Adipocyte (in vitro differentiated cells): ENCODE results near the gene LIN7B.
A peak's percentile ranks its signal among the peaks of the same experiment; 100 is the strongest.
"Not testable (repeated sequence)": the region's sequence is repeated elsewhere in the genome, so short reads cannot be mapped to it uniquely, and the experiment has no call there.

Source experiments
- DNase-seq: peaks from one replicate; pipeline ENCODE4 v3.0.0-alpha.2; 2015; ENCODE audit warnings: low read depth
- H3K27me3 ChIP-seq: replicated peaks from 2 replicates; pipeline ENCODE4 v1.7.0; 2013; ENCODE audit warnings: mild to moderate bottlenecking, low read length, moderate library complexity; ENCODE audit not compliant: control insufficient read depth, insufficient read depth
- H3K36me3 ChIP-seq: 2 replicates; pipeline ENCODE4 v1.7.0; 2013; ENCODE audit warnings: low read length, mild to moderate bottlenecking, moderate library complexity; ENCODE audit not compliant: control insufficient read depth, insufficient read depth, severe bottlenecking
- H3K4me1 ChIP-seq: 2 replicates; pipeline ENCODE4 v1.7.0; 2013; ENCODE audit warnings: mild to moderate bottlenecking, low read length, moderate library complexity; ENCODE audit not compliant: control insufficient read depth, insufficient read depth
- H3K4me3 ChIP-seq: 2 replicates; pipeline ENCODE4 v1.7.0; 2013; ENCODE audit warnings: mild to moderate bottlenecking, low read length, moderate library complexity
- H3K9ac ChIP-seq: 2 replicates; pipeline ENCODE4 v1.7.0; 2013; ENCODE audit warnings: mild to moderate bottlenecking, low read length, moderate library complexity
- H3K9me3 ChIP-seq: 2 replicates; pipeline ENCODE4 v1.7.0; 2013; ENCODE audit warnings: mild to moderate bottlenecking, low read length, moderate library complexity; ENCODE audit not compliant: control insufficient read depth

LIN7B gene

GRCh38 chr19:49114630-49115363 lies 627 bp downstream of the LIN7B start:
- peak; percentile 76 for DNase-seq
- H3K4me3 ChIP-seq: peak overlapping the region; percentile 86
- H3K4me1 ChIP-seq: peaks cover 40% of the 10 kb centered on the region
- H3K9ac ChIP-seq: peak overlapping the region; percentile 89
- no peaks in the 10 kb centered on the region for H3K27me3 ChIP-seq
- no peaks in the 10 kb centered on the region for H3K9me3 ChIP-seq
- peaks cover under 1% of the 10 kb centered on the region for H3K36me3 ChIP-seq

- Histone ChIP-seq H3K9me3 (no peaks in the 10 kb centered on the region), H3K36me3 (no peaks in the 10 kb centered on the region), H3K9ac (no peak overlapping the region), H3K27me3 (peaks cover 8% of the 10 kb centered on the region), H3K4me3 (no peak overlapping the region), H3K4me1 (peaks cover 24% of the 10 kb centered on the region)
- no peak for DNase-seq
These were observed 2.4 kb downstream of the LIN7B start for GRCh38 chr19:49116544-49116943.

- Histone ChIP-seq H3K9ac (peak overlapping the region; percentile 87), H3K4me3 (peak overlapping the region; percentile 85), H3K36me3 (no peaks in the 10 kb centered on the region), H3K9me3 (no peaks in the 10 kb centered on the region), H3K27me3 (peaks cover 8% of the 10 kb centered on the region), H3K4me1 (peaks cover 24% of the 10 kb centered on the region)
- DNase-seq: no peak
These were observed 3.8 kb downstream of the LIN7B start for GRCh38 chr19:49117677-49118564.

- DNase-seq: peak; percentile 98
- Histone ChIP-seq H3K27me3 (peaks cover 8% of the 10 kb centered on the region), H3K9me3 (no peaks in the 10 kb centered on the region), H3K36me3 (no peaks in the 10 kb centered on the region), H3K4me1 (peaks cover 22% of the 10 kb centered on the region), H3K4me3 (peak within 1 kb of the TSS; percentile 85), H3K9ac (peak within 1 kb of the TSS; percentile 87)
These were observed 4.6 kb downstream of the LIN7B start, which contains the start of gene C19orf73 for GRCh38 chr19:49118565-49119410. C19orf73 (minus strand) TSS chr19:49119143; CDS start chr19:49119022, 121 bp downstream.

GRCh38 chr19:49119411-49120324 lies 5.5 kb downstream of the LIN7B start, which contains the start of gene PPFIA3:
PPFIA3 (plus strand) TSS chr19:49119544; CDS start chr19:49127874, 8,330 bp downstream.
- Histone ChIP-seq H3K9me3 (no peaks in the 10 kb centered on the region), H3K27me3 (peaks cover 8% of the 10 kb centered on the region), H3K4me1 (peaks cover 19% of the 10 kb centered on the region), H3K36me3 (no peaks in the 10 kb centered on the region), H3K9ac (peak within 1 kb of the TSS; percentile 87), H3K4me3 (peak within 1 kb of the TSS; percentile 85)
- DNase-seq: peak; percentile 90

GRCh38 chr19:49120325-49120683 lies 6.1 kb downstream of the LIN7B start:
- Histone ChIP-seq H3K4me3 (no peak overlapping the region), H3K4me1 (peaks cover 15% of the 10 kb centered on the region), H3K36me3 (no peaks in the 10 kb centered on the region), H3K9ac (no peak overlapping the region), H3K9me3 (no peaks in the 10 kb centered on the region), H3K27me3 (peaks cover 8% of the 10 kb centered on the region)
- DNase-seq: no peak

- peaks cover 8% of the 10 kb centered on the region for H3K27me3 ChIP-seq
- no peaks in the 10 kb centered on the region for H3K36me3 ChIP-seq
- no peak overlapping the region for H3K9ac ChIP-seq
- peaks cover 15% of the 10 kb centered on the region for H3K4me1 ChIP-seq
- H3K9me3 ChIP-seq: no peaks in the 10 kb centered on the region
- H3K4me3 ChIP-seq: no peak overlapping the region
- DNase-seq: no peak
These were observed 6.7 kb downstream of the LIN7B start for GRCh38 chr19:49120868-49121267.

GRCh38 chr19:49121841-49122240 lies 7.7 kb downstream of the LIN7B start:
- not testable (repeated sequence) for DNase-seq, H3K9me3 ChIP-seq, H3K4me3 ChIP-seq, H3K36me3 ChIP-seq, H3K9ac ChIP-seq
- H3K4me1 ChIP-seq: peaks cover 15% of the 10 kb centered on the region
- peaks cover 12% of the 10 kb centered on the region for H3K27me3 ChIP-seq

GRCh38 chr19:49123285-49123684 lies 9.1 kb downstream of the LIN7B start:
- not testable (repeated sequence) for H3K9ac ChIP-seq, H3K4me3 ChIP-seq, H3K9me3 ChIP-seq, H3K36me3 ChIP-seq, DNase-seq
- H3K27me3 ChIP-seq: peaks cover 13% of the 10 kb centered on the region
- peaks cover 12% of the 10 kb centered on the region for H3K4me1 ChIP-seq

GRCh38 chr19:49125025-49125731 lies 11.0 kb downstream of the LIN7B start:
- H3K9me3 ChIP-seq: no peaks in the 10 kb centered on the region
- DNase-seq: no peak

More at GRCh38 chr19:49125025-49125731, 11.0 kb downstream of the LIN7B start:
- Histone ChIP-seq H3K9ac (no peak overlapping the region), H3K4me1 (peaks cover 7% of the 10 kb centered on the region), H3K4me3 (no peak overlapping the region), H3K36me3 (no peaks in the 10 kb centered on the region), H3K27me3 (peaks cover 16% of the 10 kb centered on the region)
